ENCODE results near the gene XPR1. TPM values are rescaled to one million over a fixed set of nuclear protein-coding genes. Genes with fewer than 3 reads are reported as not detected.

The XPR1 gene
- total RNA-seq, 1 experiment from 2014 or later, result 36.1 TPM

DNA sequence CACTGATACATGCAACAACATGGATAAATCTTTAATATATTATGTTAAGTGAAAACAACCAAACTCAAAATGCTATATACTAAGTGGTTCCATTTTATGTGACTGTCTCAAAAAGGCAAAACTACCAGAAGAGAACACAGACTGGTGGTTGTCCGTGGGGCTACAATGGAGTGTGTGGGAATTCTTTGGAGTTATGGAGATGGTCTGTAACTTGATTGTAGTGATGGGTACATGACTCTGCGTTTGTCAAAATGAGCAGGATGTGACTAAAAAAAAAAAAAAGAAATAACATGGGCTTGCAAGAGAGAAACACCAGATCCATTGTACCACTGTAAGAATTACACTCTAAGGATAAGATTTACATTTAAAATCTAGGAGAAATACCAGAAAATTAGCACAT, 228.7 kb downstream of the XPR1 start:
- H3K36me3 ChIP-seq (ENCODE audit: control insufficient read depth, insufficient read depth, low read length), result peaks cover 4% of the 10 kb centered on the region
- POLR2A ChIA-PET, result no interaction called here
- no TSS peak for BruUV-seq (replicated peaks)
- CTCF ChIA-PET, result interaction anchor here (0.5 to 0.9 kb wide), 3 partner anchors 228 to 328 kb away, joined by 3 to 7 read pairs (median 3); no protein-coding TSS in a partner anchor
- no peaks in the 10 kb centered on the region for H3K27me3 ChIP-seq (ENCODE audit: control insufficient read depth, insufficient read depth, low read length)
- H3K4me1 ChIP-seq (ENCODE audit: control insufficient read depth, insufficient read depth, low read length), result no peaks in the 10 kb centered on the region
- no peak for DNase-seq (ENCODE audit: low read depth, low spot score)
- no peak for ATAC-seq
- intact Hi-C loops (cut with micrococcal nuclease; ENCODE audit: unreplicated experiment) (loop anchor here (5.0 kb wide), 3 partner anchors 223 to 343 kb away; no protein-coding TSS in a partner anchor), in situ Hi-C loops (cut with HindIII; ENCODE audit: low pct_unique_long_range_greater_than_20kb, low sequenced_read_pairs) (no loop called here)
- H3K27ac ChIP-seq (ENCODE audit: low read length), result no peak overlapping the region
- no peak for TF ChIP-seq TCF7L2 (IDR thresholded peaks at IDR 0.05; ENCODE audit: low read depth, low read length)
- no peak for TF ChIP-seq SIN3A (IDR thresholded peaks at IDR 0.05; ENCODE audit: borderline replicate concordance, insufficient read depth, low read depth, low read length)
- no peak for TF ChIP-seq POLR2AphosphoS5 (IDR thresholded peaks at IDR 0.05; ENCODE audit: low read depth, low read length)
- TF ChIP-seq, protein P1, sequence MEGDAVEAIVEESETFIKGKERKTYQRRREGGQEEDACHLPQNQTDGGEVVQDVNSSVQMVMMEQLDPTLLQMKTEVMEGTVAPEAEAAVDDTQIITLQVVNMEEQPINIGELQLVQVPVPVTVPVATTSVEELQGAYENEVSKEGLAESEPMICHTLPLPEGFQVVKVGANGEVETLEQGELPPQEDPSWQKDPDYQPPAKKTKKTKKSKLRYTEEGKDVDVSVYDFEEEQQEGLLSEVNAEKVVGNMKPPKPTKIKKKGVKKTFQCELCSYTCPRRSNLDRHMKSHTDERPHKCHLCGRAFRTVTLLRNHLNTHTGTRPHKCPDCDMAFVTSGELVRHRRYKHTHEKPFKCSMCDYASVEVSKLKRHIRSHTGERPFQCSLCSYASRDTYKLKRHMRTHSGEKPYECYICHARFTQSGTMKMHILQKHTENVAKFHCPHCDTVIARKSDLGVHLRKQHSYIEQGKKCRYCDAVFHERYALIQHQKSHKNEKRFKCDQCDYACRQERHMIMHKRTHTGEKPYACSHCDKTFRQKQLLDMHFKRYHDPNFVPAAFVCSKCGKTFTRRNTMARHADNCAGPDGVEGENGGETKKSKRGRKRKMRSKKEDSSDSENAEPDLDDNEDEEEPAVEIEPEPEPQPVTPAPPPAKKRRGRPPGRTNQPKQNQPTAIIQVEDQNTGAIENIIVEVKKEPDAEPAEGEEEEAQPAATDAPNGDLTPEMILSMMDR (IDR thresholded peaks at IDR 0.05), result no peak
- TF ChIP-seq, protein P2, sequence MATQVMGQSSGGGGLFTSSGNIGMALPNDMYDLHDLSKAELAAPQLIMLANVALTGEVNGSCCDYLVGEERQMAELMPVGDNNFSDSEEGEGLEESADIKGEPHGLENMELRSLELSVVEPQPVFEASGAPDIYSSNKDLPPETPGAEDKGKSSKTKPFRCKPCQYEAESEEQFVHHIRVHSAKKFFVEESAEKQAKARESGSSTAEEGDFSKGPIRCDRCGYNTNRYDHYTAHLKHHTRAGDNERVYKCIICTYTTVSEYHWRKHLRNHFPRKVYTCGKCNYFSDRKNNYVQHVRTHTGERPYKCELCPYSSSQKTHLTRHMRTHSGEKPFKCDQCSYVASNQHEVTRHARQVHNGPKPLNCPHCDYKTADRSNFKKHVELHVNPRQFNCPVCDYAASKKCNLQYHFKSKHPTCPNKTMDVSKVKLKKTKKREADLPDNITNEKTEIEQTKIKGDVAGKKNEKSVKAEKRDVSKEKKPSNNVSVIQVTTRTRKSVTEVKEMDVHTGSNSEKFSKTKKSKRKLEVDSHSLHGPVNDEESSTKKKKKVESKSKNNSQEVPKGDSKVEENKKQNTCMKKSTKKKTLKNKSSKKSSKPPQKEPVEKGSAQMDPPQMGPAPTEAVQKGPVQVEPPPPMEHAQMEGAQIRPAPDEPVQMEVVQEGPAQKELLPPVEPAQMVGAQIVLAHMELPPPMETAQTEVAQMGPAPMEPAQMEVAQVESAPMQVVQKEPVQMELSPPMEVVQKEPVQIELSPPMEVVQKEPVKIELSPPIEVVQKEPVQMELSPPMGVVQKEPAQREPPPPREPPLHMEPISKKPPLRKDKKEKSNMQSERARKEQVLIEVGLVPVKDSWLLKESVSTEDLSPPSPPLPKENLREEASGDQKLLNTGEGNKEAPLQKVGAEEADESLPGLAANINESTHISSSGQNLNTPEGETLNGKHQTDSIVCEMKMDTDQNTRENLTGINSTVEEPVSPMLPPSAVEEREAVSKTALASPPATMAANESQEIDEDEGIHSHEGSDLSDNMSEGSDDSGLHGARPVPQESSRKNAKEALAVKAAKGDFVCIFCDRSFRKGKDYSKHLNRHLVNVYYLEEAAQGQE (IDR thresholded peaks at IDR 0.05; ENCODE audit: insufficient read depth in 1 of 2, low read depth in 2 of 2, low read length in 1 of 2), result no peak
- no peaks in the 10 kb centered on the region for H3K9me3 ChIP-seq (ENCODE audit: control insufficient read depth, insufficient read depth, low read depth, low read length)
- no peak overlapping the region for H3K4me3 ChIP-seq (ENCODE audit: low read depth in 2 of 2, low read length in 2 of 2)

DNA sequence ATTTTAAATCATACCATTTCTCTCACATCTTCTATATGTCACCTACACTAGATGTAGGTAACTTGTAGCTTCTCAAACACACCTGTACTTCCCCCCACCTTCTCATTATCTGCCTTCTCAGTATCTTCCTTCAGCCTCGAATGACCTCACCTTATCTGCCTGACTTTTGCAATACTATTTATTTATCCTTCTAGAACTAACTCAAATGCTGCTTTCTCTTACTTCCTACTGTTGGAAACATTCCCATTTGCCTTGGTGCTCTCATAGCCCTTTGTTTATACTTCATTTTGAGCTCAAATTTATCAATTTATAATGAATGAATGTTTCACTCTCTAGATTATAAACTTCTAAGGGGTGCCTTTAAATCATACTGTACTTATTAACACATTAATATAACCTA, 230.5 kb downstream of the XPR1 start:
- Histone ChIP-seq H3K9me3 (ENCODE audit: control insufficient read depth, insufficient read depth, low read depth, low read length) (no peaks in the 10 kb centered on the region), H3K4me1 (ENCODE audit: control insufficient read depth, insufficient read depth, low read length) (no peaks in the 10 kb centered on the region), H3K36me3 (ENCODE audit: control insufficient read depth, insufficient read depth, low read length) (peaks cover 4% of the 10 kb centered on the region), H3K27me3 (ENCODE audit: control insufficient read depth, insufficient read depth, low read length) (no peaks in the 10 kb centered on the region), H3K27ac (ENCODE audit: low read length) (no peak overlapping the region), H3K4me3 (ENCODE audit: low read depth in 2 of 2, low read length in 2 of 2) (no peak overlapping the region)
- POLR2A ChIA-PET, result interaction anchor here (0.6 kb wide), 1 partner anchor 217 kb away, joined by 3 read pairs; no protein-coding TSS in a partner anchor
- ATAC-seq, result no peak
- DNase-seq (ENCODE audit: low read depth, low spot score), result no peak
- intact Hi-C loops (cut with micrococcal nuclease; ENCODE audit: unreplicated experiment) (loop anchor here (5.0 kb wide), 3 partner anchors 225 to 345 kb away; no protein-coding TSS in a partner anchor), in situ Hi-C loops (cut with HindIII; ENCODE audit: low pct_unique_long_range_greater_than_20kb, low sequenced_read_pairs) (no loop called here)
- TF ChIP-seq, protein P2 (IDR thresholded peaks at IDR 0.05; ENCODE audit: insufficient read depth in 1 of 2, low read depth in 2 of 2, low read length in 1 of 2), result no peak
- TF ChIP-seq POLR2AphosphoS5 (IDR thresholded peaks at IDR 0.05; ENCODE audit: low read depth, low read length), result no peak
- no peak for TF ChIP-seq SIN3A (IDR thresholded peaks at IDR 0.05; ENCODE audit: borderline replicate concordance, insufficient read depth, low read depth, low read length)
- TF ChIP-seq TCF7L2 (IDR thresholded peaks at IDR 0.05; ENCODE audit: low read depth, low read length), result no peak
- TF ChIP-seq, protein P1 (IDR thresholded peaks at IDR 0.05), result no peak
- no TSS peak for BruUV-seq (replicated peaks)
- CTCF ChIA-PET, result interaction anchor here (0.9 to 1.0 kb wide), 3 partner anchors 19 to 347 kb away, joined by 3 to 4 read pairs (median 3); no protein-coding TSS in a partner anchor
